ENCODE results near the gene ZNF283.

ZNF283 gene

GRCh38 chr19:43872547-43873336 lies 45.6 kb downstream of the ZNF283 start:
- no peak for DNase-seq

DNA sequence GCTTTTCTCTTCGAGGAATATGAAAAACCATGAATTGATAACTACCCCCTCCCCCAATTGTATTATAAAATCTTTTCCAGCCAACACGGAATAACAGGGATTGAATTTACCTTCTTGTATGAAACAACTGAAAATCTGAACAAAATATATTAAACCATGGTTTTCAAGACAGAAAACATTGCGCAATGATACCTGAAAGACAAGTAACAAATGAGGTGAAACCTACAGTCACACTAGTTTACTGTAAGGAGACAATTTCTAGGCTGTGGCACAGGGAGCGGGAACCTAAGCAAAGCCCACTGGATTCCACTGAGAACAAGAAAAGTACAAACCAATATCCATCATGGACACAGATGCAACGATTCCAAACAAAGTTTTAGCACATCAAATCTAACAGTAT lies 53.4 kb downstream of the ZNF283 start:
- DNase-seq, result no peak

DNA sequence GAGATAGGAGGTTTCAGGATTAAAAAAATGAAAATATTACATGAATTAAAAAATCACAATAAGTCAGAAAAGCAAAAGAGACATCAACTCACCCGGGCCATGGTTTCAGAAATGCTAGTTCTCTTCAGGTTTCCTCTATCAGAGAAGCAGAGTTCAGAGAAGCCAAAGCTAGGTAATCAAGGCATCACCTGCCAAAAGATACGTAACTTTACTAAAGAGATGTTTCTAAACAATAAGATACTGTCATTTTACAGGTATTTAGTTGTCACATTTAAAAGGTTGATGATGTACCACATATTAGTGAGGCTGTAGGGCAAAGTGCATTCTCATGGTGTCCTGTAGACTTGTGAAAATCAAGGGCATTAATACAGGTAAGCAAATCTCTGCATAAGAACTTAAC lies 56.7 kb downstream of the ZNF283 start, which contains the start of gene ZNF404:
Gene ZNF404 (minus strand): TSS at position 101 of the 400 bp plus-strand sequence.
- no peak for DNase-seq

DNA sequence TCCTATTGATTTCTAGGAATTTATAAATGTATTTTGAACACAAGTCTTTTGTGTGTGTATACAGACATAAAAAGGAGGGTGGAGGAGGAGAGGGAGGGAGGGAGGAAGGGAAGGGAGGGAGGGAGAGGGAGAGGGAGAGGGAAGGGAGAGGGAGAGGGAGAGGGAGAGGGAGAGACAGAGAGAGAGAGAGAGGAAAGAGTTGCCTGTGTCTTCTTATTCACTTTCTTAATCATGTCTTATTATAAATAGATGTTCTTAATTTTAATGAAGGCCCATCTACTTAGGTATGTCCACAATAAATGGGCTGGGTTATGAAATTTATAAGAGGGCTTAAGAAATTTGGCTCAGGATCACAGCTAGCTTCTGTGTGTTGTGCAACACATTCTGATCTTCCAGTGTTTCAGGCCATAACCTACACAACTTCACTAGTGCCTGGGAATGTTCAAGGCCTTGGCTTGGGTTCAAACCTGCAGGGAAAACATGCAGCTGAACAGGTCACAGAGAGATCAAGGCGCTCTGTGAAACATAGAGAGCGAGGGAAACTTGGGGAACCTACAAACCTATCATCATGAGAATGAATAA lies 68.7 kb downstream of the ZNF283 start:
- no peak for DNase-seq

Data from NCI-H524 treated with DMSO at 0.1 percent for 48 hours (cell line).